Fibroblast of pulmonary artery (primary cell): ENCODE results near the gene LSM3.

Experiments
- DNase-seq: peaks from one replicate; pipeline ENCODE4 v3.0.0-alpha.2; 2010; ENCODE audit warnings: low read depth
- H3K4me3 ChIP-seq: replicated peaks from 2 replicates; pipeline ENCODE4 v1.5.1; 2011; ENCODE audit warnings: low read depth, mild to moderate bottlenecking, control low read depth, low read length, moderate library complexity
- CTCF ChIP-seq: IDR thresholded peaks from 2 replicates; pipeline ENCODE4 v1.5.1; 2011; ENCODE audit warnings: mild to moderate bottlenecking, control low read depth, low read length, inconsistent platforms; ENCODE audit errors: missing control alignments

LSM3 gene

DNA sequence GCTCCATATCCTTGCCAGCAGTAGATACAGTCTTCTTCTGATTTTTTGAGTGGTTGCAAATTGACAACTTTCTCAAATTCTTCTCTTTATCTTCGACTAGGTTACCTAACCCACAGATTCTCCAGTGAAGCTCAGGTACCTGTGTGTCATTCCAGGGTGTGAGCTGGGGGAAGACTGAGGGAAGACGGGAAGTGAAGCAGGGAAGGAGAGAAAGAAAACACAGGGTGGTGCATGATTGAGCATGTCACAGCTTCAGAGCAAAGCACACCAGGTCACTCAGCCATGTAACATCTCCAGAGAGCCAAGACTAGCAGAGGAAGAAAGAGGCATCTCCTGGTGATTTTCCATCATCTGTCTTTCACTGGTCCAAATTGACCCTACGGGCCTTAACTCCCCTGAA lies 67.2 kb downstream of the LSM3 start:
- no peak for DNase-seq
- H3K4me3 ChIP-seq, result no peak overlapping the region
- TF ChIP-seq CTCF, result no peak

DNA sequence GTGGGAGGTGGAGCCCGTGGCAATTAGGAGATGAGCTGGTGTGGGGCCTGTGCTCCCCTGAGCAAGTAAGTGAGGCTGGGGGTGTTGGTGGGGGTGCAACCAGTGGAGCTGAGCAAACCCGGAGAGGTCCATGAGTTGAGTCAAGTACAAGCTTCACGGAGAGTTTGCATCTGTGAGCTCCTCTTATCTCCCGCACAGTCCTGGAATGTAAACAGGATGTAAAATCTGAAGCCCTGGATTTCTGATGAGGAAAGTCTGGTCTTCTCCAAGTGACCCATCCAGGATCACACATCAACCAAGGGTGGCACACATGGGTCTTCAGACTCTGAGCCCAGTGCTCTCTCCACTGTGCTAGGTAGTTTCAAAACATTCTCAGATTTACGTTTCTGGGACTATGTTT lies 67.8 kb downstream of the LSM3 start:
- no peak overlapping the region for H3K4me3 ChIP-seq
- TF ChIP-seq CTCF, result no peak
- DNase-seq, result no peak

DNA sequence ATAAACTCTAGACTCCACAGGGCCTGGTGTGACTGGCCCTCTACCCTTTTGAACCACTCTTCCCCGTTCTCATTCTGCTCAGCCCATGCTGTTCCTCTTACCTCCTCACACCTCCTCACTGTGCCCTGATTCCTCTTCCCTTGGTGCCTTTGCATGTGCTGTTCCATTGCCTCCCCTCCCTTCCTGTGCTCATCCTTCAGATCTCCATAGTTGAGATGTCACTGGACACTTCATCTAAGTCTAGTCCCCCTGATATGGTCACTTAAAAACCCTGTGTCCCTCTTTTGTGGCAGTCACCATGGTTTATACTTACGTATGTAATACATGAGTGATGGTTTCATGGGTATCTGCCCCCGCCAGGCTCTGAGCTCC lies 69.8 kb downstream of the LSM3 start:
- TF ChIP-seq CTCF, result no peak
- no peak overlapping the region for H3K4me3 ChIP-seq
- no peak for DNase-seq

GRCh38 chr3:14248849-14249523 lies 70.4 kb downstream of the LSM3 start:
- TF ChIP-seq CTCF, result no peak
- H3K4me3 ChIP-seq, result no peak overlapping the region
- no peak for DNase-seq
